ENCODE data around the gene IFITM10. TPM values are rescaled to one million over a fixed set of nuclear protein-coding genes. Genes with fewer than 3 reads are reported as not detected.

Gene IFITM10
- total and polyA plus RNA-seq, 10 of the 15 experiments (the other 5 are each of a cell fraction or from before 2014, with no cell fraction given), result 0.04 to 0.27 TPM; not detected in 8

- DNase-seq (ENCODE audit: low read depth, low spot score) (no peak), ATAC-seq (peak; percentile 12), FAIRE-seq (no peak)
- Histone ChIP-seq H3K27ac (ENCODE audit: control insufficient read depth, insufficient read depth) (0 out of 2 replicates have a peak overlapping the region, but pooled peaks have one; percentile 53), H3K4me3 (peak overlapping the region; percentile 91), H3K9me3 (replicated peaks; ENCODE audit: control insufficient read depth, insufficient read depth, low read length) (no peaks in the 10 kb centered on the region), H3K9ac (ENCODE audit: control insufficient read depth, insufficient read depth, low read length) (peak overlapping the region; percentile 72), H3K4me1 (ENCODE audit: control insufficient read depth, insufficient read depth, low read length) (peaks cover 12% of the 10 kb centered on the region), H3K4me2 (ENCODE audit: control insufficient read depth, insufficient read depth) (peak overlapping the region; percentile 97), H3K36me3 (ENCODE audit: control insufficient read depth in 2 of 2, insufficient read depth in 2 of 2, low read length in 1 of 2) (no peaks in the 10 kb centered on the region), H3K79me2 (ENCODE audit: control insufficient read depth, insufficient read depth, low read length) (peaks cover 2% of the 10 kb centered on the region), H4K20me1 (ENCODE audit: control insufficient read depth, insufficient read depth) (no peaks in the 10 kb centered on the region; the same call in 1 of the 2 replicates), H2AFZ (ENCODE audit: control insufficient read depth, low read depth, low read length) (no peak overlapping the region), H3K27me3 (replicated peaks in 1 of 2; ENCODE audit: control insufficient read depth in 2 of 2, insufficient read depth in 2 of 2, low read length in 1 of 2) (no peaks in the 10 kb centered on the region)
- TF ChIP-seq POLR2A (IDR thresholded peaks at IDR 0.05; ENCODE audit: low read depth, low read length) (no peak), RB1 (IDR thresholded peaks at IDR 0.05; ENCODE audit: borderline replicate concordance) (no peak), POU2F2 (IDR thresholded peaks at IDR 0.05; ENCODE audit: borderline replicate concordance, low read depth, low read length) (no peak), EZH2 (IDR thresholded peaks at IDR 0.05; ENCODE audit: borderline replicate concordance, control insufficient read depth, low read depth, low read length) (no peak), IKZF1 (conservative IDR thresholded peaks at IDR 0.05) (no peak), GATAD2B (conservative IDR thresholded peaks at IDR 0.05; ENCODE audit: low read depth) (no peak), RBBP5 (conservative IDR thresholded peaks at IDR 0.05) (no peak)
- TF ChIP-seq, protein P1, sequence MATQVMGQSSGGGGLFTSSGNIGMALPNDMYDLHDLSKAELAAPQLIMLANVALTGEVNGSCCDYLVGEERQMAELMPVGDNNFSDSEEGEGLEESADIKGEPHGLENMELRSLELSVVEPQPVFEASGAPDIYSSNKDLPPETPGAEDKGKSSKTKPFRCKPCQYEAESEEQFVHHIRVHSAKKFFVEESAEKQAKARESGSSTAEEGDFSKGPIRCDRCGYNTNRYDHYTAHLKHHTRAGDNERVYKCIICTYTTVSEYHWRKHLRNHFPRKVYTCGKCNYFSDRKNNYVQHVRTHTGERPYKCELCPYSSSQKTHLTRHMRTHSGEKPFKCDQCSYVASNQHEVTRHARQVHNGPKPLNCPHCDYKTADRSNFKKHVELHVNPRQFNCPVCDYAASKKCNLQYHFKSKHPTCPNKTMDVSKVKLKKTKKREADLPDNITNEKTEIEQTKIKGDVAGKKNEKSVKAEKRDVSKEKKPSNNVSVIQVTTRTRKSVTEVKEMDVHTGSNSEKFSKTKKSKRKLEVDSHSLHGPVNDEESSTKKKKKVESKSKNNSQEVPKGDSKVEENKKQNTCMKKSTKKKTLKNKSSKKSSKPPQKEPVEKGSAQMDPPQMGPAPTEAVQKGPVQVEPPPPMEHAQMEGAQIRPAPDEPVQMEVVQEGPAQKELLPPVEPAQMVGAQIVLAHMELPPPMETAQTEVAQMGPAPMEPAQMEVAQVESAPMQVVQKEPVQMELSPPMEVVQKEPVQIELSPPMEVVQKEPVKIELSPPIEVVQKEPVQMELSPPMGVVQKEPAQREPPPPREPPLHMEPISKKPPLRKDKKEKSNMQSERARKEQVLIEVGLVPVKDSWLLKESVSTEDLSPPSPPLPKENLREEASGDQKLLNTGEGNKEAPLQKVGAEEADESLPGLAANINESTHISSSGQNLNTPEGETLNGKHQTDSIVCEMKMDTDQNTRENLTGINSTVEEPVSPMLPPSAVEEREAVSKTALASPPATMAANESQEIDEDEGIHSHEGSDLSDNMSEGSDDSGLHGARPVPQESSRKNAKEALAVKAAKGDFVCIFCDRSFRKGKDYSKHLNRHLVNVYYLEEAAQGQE (IDR thresholded peaks at IDR 0.05; ENCODE audit: low read depth, low read length), result no peak
- ChIA-PET RAD21 (ENCODE audit: unreplicated experiment) (no interaction called here), POLR2A (no interaction called here), CTCF (interaction anchor here (0.7 kb wide), 2 partner anchors 69 to 238 kb away, joined by 3 to 4 read pairs; no protein-coding TSS in a partner anchor), SMC1A (ENCODE audit: uncharacterized antibody, unreplicated experiment) (interaction anchor here (0.6 kb wide), 1 partner anchor 52 kb away, joined by 3 read pairs; no protein-coding TSS in a partner anchor)
- intact Hi-C loops (cut with micrococcal nuclease; ENCODE audit: unreplicated experiment), result no loop called here
- no TSS peak for BruUV-seq (replicated peaks)
- WGBS (ENCODE audit: insufficient coverage, insufficient replicate concordance, low lambda C conversion rate, missing lambda C conversion rate), result 49% methylated on average over 16 of the region's 16 CpGs
- in situ Hi-C loops (cut with MboI), result no loop called here
These were observed 12.3 kb upstream of the IFITM10 start for GRCh38 chr11:1762537-1763302.

Data from GM12878 (cell line).